H1 (cell line): ENCODE measurements around the gene CENPC. TPM values are rescaled to one million over a fixed set of nuclear protein-coding genes. Genes with fewer than 3 reads are reported as not detected.

Experiments used
- BCL11A ChIP-seq, 2 experiments: IDR thresholded peaks; one replicate each; pipeline ENCODE4 v1.6.1; 2011; ENCODE audit warnings: low read depth in 2 of 2, low read length in 2 of 2, mild to moderate bottlenecking in 2 of 2
- CHD7 ChIP-seq: fragments of 300-600 bp; sonication (generic); IDR thresholded peaks from 2 replicates; pipeline ENCODE4 v1.7.1; 2012; ENCODE audit warnings: low read length, moderate library complexity, mild to moderate bottlenecking, inconsistent platforms; ENCODE audit not compliant: insufficient replicate concordance
- CREB1 ChIP-seq: IDR thresholded peaks from 2 replicates; pipeline ENCODE4 v1.6.1; 2012; ENCODE audit warnings: inconsistent platforms
- EP300 ChIP-seq, 2 experiments: IDR thresholded peaks; 1 replicate in 1 of 2; 2 replicates in 1 of 2; pipeline ENCODE4 v1.6.1; 2011 to 2012; ENCODE audit warnings: low read depth in 2 of 2, low read length in 2 of 2, mild to moderate bottlenecking in 2 of 2, borderline replicate concordance in 1 of 2, inconsistent platforms in 1 of 2, moderate library complexity in 1 of 2
- HDAC6 ChIP-seq: IDR thresholded peaks from one replicate; pipeline ENCODE4 v1.7.1; 2012; ENCODE audit warnings: low read depth, mild to moderate bottlenecking, inconsistent platforms, low read length, moderate library complexity
- JUND ChIP-seq: IDR thresholded peaks from 2 replicates; pipeline ENCODE4 v1.6.1; 2011; ENCODE audit warnings: mild to moderate bottlenecking, improper control_type of control experiment, low read length
- MAFK ChIP-seq: IDR thresholded peaks from 2 replicates; pipeline ENCODE4 v1.6.1; 2012; ENCODE audit warnings: low read depth, mild to moderate bottlenecking, improper control_type of control experiment, low read length
- PHF8 ChIP-seq: fragments of 200-600 bp; sonication (generic); conservative IDR thresholded peaks from 2 replicates; pipeline ENCODE4 v1.7.1; 2012; ENCODE audit warnings: low read depth, mild to moderate bottlenecking, inconsistent platforms, low read length, moderate library complexity
- RBBP5 ChIP-seq: IDR thresholded peaks from 2 replicates; pipeline ENCODE4 v1.7.1; 2012; ENCODE audit warnings: low read depth, mild to moderate bottlenecking, inconsistent platforms, low read length, moderate library complexity, borderline replicate concordance
- TCF12 ChIP-seq: IDR thresholded peaks from 2 replicates; pipeline ENCODE4 v1.6.1; 2011; ENCODE audit warnings: low read depth, mild to moderate bottlenecking, low read length
- polyA plus RNA-seq, 7 experiments: library from polyadenylated mRNA; depleted of rRNA in 3 of 7; stranded (reverse) in 5 of 7; unstranded in 2 of 7; fragments of >200 nt in 5 of 7; fragments of 200-250 nt in 2 of 7; gene quantifications; 1 replicate in 5 of 7; 2 replicates in 1 of 7; 4 replicates in 1 of 7; pipeline versions ENCODE4 v1.2.1 to v1.2.3, GENCODE V29; 2011 to 2013; ENCODE audit warnings: missing spikeins in 2 of 7, mixed read lengths in 2 of 7
- total RNA-seq: library from RNA; stranded (reverse); fragmentation: NEBNext Ultra II Directional; extraction: Animal tissue kit (Norgen Biotek cat#: 25700); gene quantifications from 2 replicates; pipeline ENCODE4 v1.2.1, GENCODE V29; 2021

The CENPC gene
- total and polyA plus RNA-seq, 2 of the 8 experiments (the other 6 are each of a cell fraction or from before 2014, with no cell fraction given) = 2.8 to 15.7 TPM

GRCh38 chr4:67545199-67546003, at the start of gene CENPC (continued):
- TF ChIP-seq CHD7 = no peak
- TF ChIP-seq TCF12 = no peak
- no peak for TF ChIP-seq MAFK
- TF ChIP-seq EP300 (IDR thresholded peaks at IDR 0.05; ENCODE audit: borderline replicate concordance in 1 of 2, low read depth in 2 of 2, low read length in 2 of 2) = no peak
- no peak for TF ChIP-seq HDAC6
- TF ChIP-seq PHF8 = peak; percentile 94
- TF ChIP-seq RBBP5 = no peak
- no peak for TF ChIP-seq BCL11A (IDR thresholded peaks at IDR 0.05; ENCODE audit: low read depth in 2 of 2, low read length in 2 of 2)
- TF ChIP-seq CREB1 = no peak; the same call in 1 of the 2 replicates
- no peak for TF ChIP-seq JUND
